IPS DF 6.9 (cell line): ENCODE data around the gene N4BP2.

Experiments used
- DNase-seq: peaks from one replicate; pipeline ENCODE4 v3.0.0-alpha.2; 2013; ENCODE audit warnings: low read depth, low spot score
- H3K27ac ChIP-seq: one replicate; pipeline ENCODE4 v1.5.1; 2013; ENCODE audit warnings: low read length, control low read depth
- H3K27me3 ChIP-seq: 2 replicates; pipeline ENCODE4 v1.6.1; 2013; ENCODE audit warnings: mild to moderate bottlenecking, low read length; ENCODE audit not compliant: control insufficient read depth, insufficient read depth
- H3K36me3 ChIP-seq: 2 replicates; pipeline ENCODE4 v1.6.1; 2013; ENCODE audit warnings: low read length; ENCODE audit not compliant: control insufficient read depth, insufficient read depth
- H3K4me1 ChIP-seq: 2 replicates; pipeline ENCODE4 v1.6.1; 2013; ENCODE audit warnings: low read length; ENCODE audit not compliant: control insufficient read depth, insufficient read depth
- H3K4me3 ChIP-seq: 2 replicates; pipeline ENCODE4 v1.5.1; 2013; ENCODE audit warnings: mild to moderate bottlenecking, low read length
- H3K9me3 ChIP-seq: 2 replicates; pipeline ENCODE4 v1.6.1; 2013; ENCODE audit warnings: low read length, inconsistent platforms; ENCODE audit not compliant: control insufficient read depth, insufficient read depth
- WGBS: extraction: QIAGEN DNeasy Blood & Tissue Kit; methylation state at CpG from one replicate; pipeline ENCODE4 v1.1.7; 2013; ENCODE audit warnings: mixed read lengths, missing lambda C conversion rate; ENCODE audit not compliant: insufficient read length, insufficient coverage; 5-methylcytosine and 5-hydroxymethylcytosine counted together

N4BP2 gene

GRCh38 chr4:40177591-40177990 lies 120.9 kb downstream of the N4BP2 start:
- no CpG with 5 or more reads among the region's 2 CpGs for WGBS

GRCh38 chr4:40178672-40179071 lies 122.0 kb downstream of the N4BP2 start:
- no peaks in the 10 kb centered on the region for H3K27me3 ChIP-seq
- no peak for DNase-seq
- H3K4me3 ChIP-seq: no peak overlapping the region
- no peaks in the 10 kb centered on the region for H3K36me3 ChIP-seq
- H3K27ac ChIP-seq: no peak overlapping the region
- no peaks in the 10 kb centered on the region; the same call in 1 of the 2 replicates for H3K4me1 ChIP-seq
- WGBS: no CpG with 5 or more reads among the region's 5 CpGs
- no peaks in the 10 kb centered on the region for H3K9me3 ChIP-seq

More at GRCh38 chr4:40177591-40177990, 120.9 kb downstream of the N4BP2 start:
- H3K9me3 ChIP-seq: no peaks in the 10 kb centered on the region
- no peak overlapping the region for H3K27ac ChIP-seq
- DNase-seq: no peak
- no peaks in the 10 kb centered on the region for H3K36me3 ChIP-seq
- H3K4me1 ChIP-seq: no peaks in the 10 kb centered on the region; the same call in 1 of the 2 replicates
- H3K27me3 ChIP-seq: no peaks in the 10 kb centered on the region
- no peak overlapping the region for H3K4me3 ChIP-seq

GRCh38 chr4:40179360-40179759 lies 122.7 kb downstream of the N4BP2 start:
- Histone ChIP-seq H3K4me3 (no peak overlapping the region), H3K27me3 (no peaks in the 10 kb centered on the region), H3K9me3 (no peaks in the 10 kb centered on the region), H3K27ac (no peak overlapping the region), H3K36me3 (no peaks in the 10 kb centered on the region), H3K4me1 (no peaks in the 10 kb centered on the region; the same call in 1 of the 2 replicates)
- WGBS: no CpG with 5 or more reads among the region's 1 CpG
- no peak for DNase-seq

- H3K9me3 ChIP-seq: no peaks in the 10 kb centered on the region
- no peaks in the 10 kb centered on the region; the same call in 1 of the 2 replicates for H3K4me1 ChIP-seq
- no peak overlapping the region for H3K27ac ChIP-seq
- H3K27me3 ChIP-seq: no peaks in the 10 kb centered on the region
- WGBS: no CpG with 5 or more reads among the region's 1 CpG
- H3K36me3 ChIP-seq: no peaks in the 10 kb centered on the region
- DNase-seq: no peak
- no peak overlapping the region for H3K4me3 ChIP-seq
These were observed 123.7 kb downstream of the N4BP2 start for GRCh38 chr4:40180356-40180755.

- whole genome bisulfite sequencing: no CpG with 5 or more reads among the region's 4 CpGs
- H3K4me1 ChIP-seq: no peaks in the 10 kb centered on the region
These were observed 125.4 kb downstream of the N4BP2 start for GRCh38 chr4:40182001-40182400.

GRCh38 chr4:40182954-40183353 lies 126.3 kb downstream of the N4BP2 start:
- DNase-seq: no peak
- WGBS: no CpG with 5 or more reads among the region's 3 CpGs
- H3K36me3 ChIP-seq: no peaks in the 10 kb centered on the region
- no peaks in the 10 kb centered on the region for H3K27me3 ChIP-seq
- no peaks in the 10 kb centered on the region for H3K9me3 ChIP-seq
- no peak overlapping the region for H3K27ac ChIP-seq
- H3K4me1 ChIP-seq: no peaks in the 10 kb centered on the region
- H3K4me3 ChIP-seq: no peak overlapping the region

More at GRCh38 chr4:40182001-40182400, 125.4 kb downstream of the N4BP2 start:
- DNase-seq: no peak
- Histone ChIP-seq H3K9me3 (no peaks in the 10 kb centered on the region), H3K27me3 (no peaks in the 10 kb centered on the region), H3K36me3 (no peaks in the 10 kb centered on the region), H3K27ac (no peak overlapping the region), H3K4me3 (no peak overlapping the region)

- no peak for DNase-seq
These were observed 127.2 kb downstream of the N4BP2 start for GRCh38 chr4:40183615-40184411.

GRCh38 chr4:40185830-40186664 lies 129.4 kb downstream of the N4BP2 start:
- WGBS: no CpG with 5 or more reads among the region's 5 CpGs
- H3K27me3 ChIP-seq: no peaks in the 10 kb centered on the region
- H3K4me1 ChIP-seq: no peaks in the 10 kb centered on the region
- H3K4me3 ChIP-seq: no peak overlapping the region
- H3K9me3 ChIP-seq: no peaks in the 10 kb centered on the region
- H3K27ac ChIP-seq: no peak overlapping the region
- no peaks in the 10 kb centered on the region for H3K36me3 ChIP-seq
- DNase-seq: no peak

More at GRCh38 chr4:40183615-40184411, 127.2 kb downstream of the N4BP2 start:
- Histone ChIP-seq H3K9me3 (no peaks in the 10 kb centered on the region), H3K27ac (no peak overlapping the region), H3K27me3 (no peaks in the 10 kb centered on the region), H3K4me3 (no peak overlapping the region), H3K4me1 (no peaks in the 10 kb centered on the region), H3K36me3 (no peaks in the 10 kb centered on the region)
- WGBS: no CpG with 5 or more reads among the region's 12 CpGs

GRCh38 chr4:40186665-40187014 lies 130.0 kb downstream of the N4BP2 start:
- H3K4me3 ChIP-seq: no peak overlapping the region
- DNase-seq: no peak
- no peaks in the 10 kb centered on the region for H3K36me3 ChIP-seq
- H3K4me1 ChIP-seq: no peaks in the 10 kb centered on the region
- H3K27me3 ChIP-seq: no peaks in the 10 kb centered on the region
- no peaks in the 10 kb centered on the region for H3K9me3 ChIP-seq
- WGBS: no CpG with 5 or more reads among the region's 1 CpG
- no peak overlapping the region for H3K27ac ChIP-seq

- Histone ChIP-seq H3K36me3 (no peaks in the 10 kb centered on the region), H3K4me3 (no peak overlapping the region), H3K27me3 (no peaks in the 10 kb centered on the region), H3K27ac (no peak overlapping the region), H3K9me3 (no peaks in the 10 kb centered on the region), H3K4me1 (no peaks in the 10 kb centered on the region)
- no CpG with 5 or more reads among the region's 4 CpGs for WGBS
- no peak for DNase-seq
These were observed 130.8 kb downstream of the N4BP2 start for GRCh38 chr4:40187386-40187906.
